Heart right ventricle (tissue), 16 donors: ENCODE data around the gene UQCC2. TPM values are rescaled to one million over a fixed set of nuclear protein-coding genes. Genes with fewer than 3 reads are reported as not detected.

Experiments
- ATAC-seq, 8 donors: fragments of 200-7000 bp; cut with Tn5 transposase; one replicate each; pipeline ENCODE4 v1.9.1; 2020; ENCODE audit warnings: mild to moderate bottlenecking in 8 of 8, moderate library complexity in 8 of 8, moderate number of reproducible peaks in 1 of 8
- DNase-seq, 2 donors: peaks; one replicate each; pipeline ENCODE4 v3.0.0-alpha.2; 2020
- H3K27ac ChIP-seq, 10 donors: fragments of 200-600 bp; sonication (generic) in 2 of 10; one replicate each; pipeline versions ENCODE4 v1.5.0 to v1.8.0; 2020 to 2022; ENCODE audit warnings: mild to moderate bottlenecking in 3 of 10
- H3K27me3 ChIP-seq, 7 donors: fragments of 200-600 bp; one replicate each; pipeline ENCODE4 v1.8.0; 2021 to 2022; ENCODE audit warnings: mild to moderate bottlenecking in 2 of 7
- H3K36me3 ChIP-seq, 9 donors: fragments of 200-600 bp; sonication (generic) in 1 of 9; one replicate each; pipeline versions ENCODE4 v1.5.0 to v1.8.0; 2020 to 2022; ENCODE audit warnings: mild to moderate bottlenecking in 2 of 9
- H3K4me1 ChIP-seq, 9 donors: fragments of 200-600 bp; sonication (generic) in 1 of 9; one replicate each; pipeline versions ENCODE4 v1.5.0 to v1.8.0; 2020 to 2022; ENCODE audit warnings: mild to moderate bottlenecking in 4 of 9
- H3K4me3 ChIP-seq, 10 donors: fragments of 200-600 bp; sonication (generic) in 2 of 10; one replicate each; pipeline versions ENCODE4 v1.5.0 to v1.8.0; 2020 to 2022; ENCODE audit warnings: mild to moderate bottlenecking in 7 of 10, moderate library complexity in 2 of 10
- H3K9me3 ChIP-seq, 11 donors: fragments of 200-600 bp in 10 of 11; sonication (generic) in 2 of 11; one replicate each; pipeline versions ENCODE4 v1.5.0 to v1.8.0; 2013 to 2022; ENCODE audit warnings: mild to moderate bottlenecking in 2 of 11, control low read depth in 1 of 11, moderate library complexity in 1 of 11
- WGBS, 2 donors: extraction: QIAGEN DNeasy Blood & Tissue Kit; methylation state at CpG; one replicate each; pipeline ENCODE4 v1.1.7; 2013; ENCODE audit warnings: inconsistent platforms in 1 of 2; 5-methylcytosine and 5-hydroxymethylcytosine counted together
- intact Hi-C, 10 donors: fragments of 100-400 bp; cut with DNase I; formaldehyde crosslinking; loops; one replicate each; pipeline versions ENCODE4 v1.11.1 to v1.14.2; 2022
- polyA plus RNA-seq, 2 donors: library from polyadenylated mRNA; stranded (reverse); fragments of 200-250 nt; gene quantifications; one replicate each; pipeline ENCODE4 v1.2.3, GENCODE V29; 2013
- total RNA-seq, 10 donors: library from RNA; stranded (reverse); fragmentation: NEBNext Ultra II Directional in 3 of 10; extraction: Animal tissue kit (Norgen Biotek cat#: 25700) in 3 of 10; gene quantifications; one replicate each; pipeline versions ENCODE4 v1.2.1 to v1.2.4, GENCODE V29; 2021 to 2023
- TF ChIP-seq, protein P1 (sequence below), 9 donors: fragments of 200-600 bp; sonication (generic) in 2 of 9; IDR thresholded peaks; one replicate each; pipeline versions ENCODE4 v1.5.0 to v1.8.0; 2021 to 2022; ENCODE audit warnings: antibody characterized with exemption in 9 of 9, mild to moderate bottlenecking in 5 of 9, moderate library complexity in 1 of 9
- donor health status: Arrhythmogenic right ventricular cardiomyopathy.
- donor health status: ischemic (EF 13 %, LVEDD 7.1; RV severe dilation, severe dysfunction).
- donor health status: healthy with polysubstance abuse.
- donor health status: DM: no; HTN: yes; CAD: no.
- donor health status: DM: no; HTN: no; CAD: no.
- donor health status: ischemic (EF 25% LVEDD 6.9; RV normal size, moderate dysfunction).
- donor health status: ischemic (EF 25% LVEDD 5.7; RV mildly dilated, moderate dysfunction).
- donor health status: healthy.
- donor health status: DM: yes; HTN: yes; CAD: no.
- donor health status: Ischemic cardiomyopathy.
- donor health status: ischemic (EF 35%, LVEDD 5.7; RV mildly dilated, moderate dysfunction).
- donor health status: nonischemic (EF 11% LVEDD 7.7; RV severe dilation, severe dysfunction).
- donor health status: DM: yes; HTN: yes; CAD: no.
- donor health status: PGD.
- donor health status: ischemic (EF 29% LVEDD 5.4; RV normal size, mild dysfunction).
- donor health status: nonischemic (EF 23%, LVEDD 6.1; RV moderate dilation, normal function).

Gene UQCC2
- total and polyA plus RNA-seq, 12 donors = 200 to 598 (median 245) TPM

GRCh38 chr6:33723371-33724085 lies 12.0 kb upstream of the UQCC2 start:
- H3K27me3 ChIP-seq = peaks cover 0 to 6% (median 0%) of the 10 kb centered on the region in 7 donors
- peaks cover 0 to 14% (median 0%) of the 10 kb centered on the region in 9 donors for H3K36me3 ChIP-seq
- H3K4me1 ChIP-seq = peaks cover 6 to 44% (median 24%) of the 10 kb centered on the region in 9 donors
- TF ChIP-seq, protein P1, sequence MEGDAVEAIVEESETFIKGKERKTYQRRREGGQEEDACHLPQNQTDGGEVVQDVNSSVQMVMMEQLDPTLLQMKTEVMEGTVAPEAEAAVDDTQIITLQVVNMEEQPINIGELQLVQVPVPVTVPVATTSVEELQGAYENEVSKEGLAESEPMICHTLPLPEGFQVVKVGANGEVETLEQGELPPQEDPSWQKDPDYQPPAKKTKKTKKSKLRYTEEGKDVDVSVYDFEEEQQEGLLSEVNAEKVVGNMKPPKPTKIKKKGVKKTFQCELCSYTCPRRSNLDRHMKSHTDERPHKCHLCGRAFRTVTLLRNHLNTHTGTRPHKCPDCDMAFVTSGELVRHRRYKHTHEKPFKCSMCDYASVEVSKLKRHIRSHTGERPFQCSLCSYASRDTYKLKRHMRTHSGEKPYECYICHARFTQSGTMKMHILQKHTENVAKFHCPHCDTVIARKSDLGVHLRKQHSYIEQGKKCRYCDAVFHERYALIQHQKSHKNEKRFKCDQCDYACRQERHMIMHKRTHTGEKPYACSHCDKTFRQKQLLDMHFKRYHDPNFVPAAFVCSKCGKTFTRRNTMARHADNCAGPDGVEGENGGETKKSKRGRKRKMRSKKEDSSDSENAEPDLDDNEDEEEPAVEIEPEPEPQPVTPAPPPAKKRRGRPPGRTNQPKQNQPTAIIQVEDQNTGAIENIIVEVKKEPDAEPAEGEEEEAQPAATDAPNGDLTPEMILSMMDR (IDR thresholded peaks at IDR 0.05) = no peak
- DNase-seq = no peak
- no peak overlapping the region for H3K4me3 ChIP-seq
- no peak for ATAC-seq
- intact Hi-C loops = loop anchor here in 1 of 10 donors (5.0 kb wide), 1 partner anchor 39 kb away; no protein-coding TSS in a partner anchor
- WGBS, 2 donors = 54 to 71% methylated on average over 3 of the region's 3 CpGs
- H3K9me3 ChIP-seq = no peaks in the 10 kb centered on the region
- peak overlapping the region in 4 of 10 donors; percentile 16 to 52 (median 29) for H3K27ac ChIP-seq

GRCh38 chr6:33722103-33722623 lies 10.7 kb upstream of the UQCC2 start:
- Histone ChIP-seq H3K27me3 (peaks cover 0 to 6% (median 0%) of the 10 kb centered on the region in 7 donors), H3K27ac (peak overlapping the region in 7 of 10 donors; percentile 30 to 53 (median 39)), H3K4me3 (no peak overlapping the region), H3K4me1 (peaks cover 0 to 44% (median 22%) of the 10 kb centered on the region in 9 donors), H3K9me3 (no peaks in the 10 kb centered on the region), H3K36me3 (peaks cover 0 to 14% (median 0%) of the 10 kb centered on the region in 9 donors)
- TF ChIP-seq, protein P1 (IDR thresholded peaks at IDR 0.05) = no peak
- peak in 6 of 8 donors; percentile 9 to 63 (median 24) for ATAC-seq
- intact Hi-C loops = loop anchor here in 1 of 10 donors (5.0 kb wide), 1 partner anchor 40 kb away; no protein-coding TSS in a partner anchor
- WGBS, 2 donors = 54 to 68% methylated on average over 5 of the region's 5 CpGs
- DNase-seq = no peak

DNA sequence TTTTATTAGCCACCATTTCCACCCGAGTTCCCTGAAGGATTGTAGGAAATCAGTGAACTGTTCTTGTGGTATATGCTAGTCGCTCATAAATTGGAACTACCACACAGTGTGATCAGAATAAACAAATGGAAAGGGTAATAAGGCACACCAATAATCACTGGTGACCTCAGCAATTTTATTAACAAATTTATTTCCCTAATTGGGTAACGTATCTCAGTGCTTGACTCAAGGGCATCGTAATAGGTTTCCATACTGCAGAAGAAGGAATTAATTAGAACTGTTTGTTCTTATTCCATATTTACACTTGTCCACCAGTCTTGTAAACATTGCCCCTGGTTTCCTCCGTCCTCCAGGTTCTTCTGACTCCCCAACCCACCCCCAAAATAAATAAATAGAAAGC lies 10.0 kb upstream of the UQCC2 start:
- no peak for ATAC-seq
- H3K4me1 ChIP-seq = peaks cover 0 to 41% (median 19%) of the 10 kb centered on the region in 9 donors
- intact Hi-C loops = loop anchor here in 1 of 10 donors (5.0 kb wide), 1 partner anchor 41 kb away; no protein-coding TSS in a partner anchor
- peak overlapping the region in 7 of 10 donors; percentile 30 to 53 (median 39) for H3K27ac ChIP-seq
- H3K27me3 ChIP-seq = peaks cover 0 to 6% (median 0%) of the 10 kb centered on the region in 7 donors
- H3K9me3 ChIP-seq = no peaks in the 10 kb centered on the region
- TF ChIP-seq, protein P1 (IDR thresholded peaks at IDR 0.05) = no peak
- H3K4me3 ChIP-seq = no peak overlapping the region
- peaks cover 0 to 13% (median 0%) of the 10 kb centered on the region in 9 donors for H3K36me3 ChIP-seq
- 58 to 84% methylated on average over 5 of the region's 5 CpGs for WGBS, 2 donors
- no peak for DNase-seq

GRCh38 chr6:33720998-33721397 lies 9.5 kb upstream of the UQCC2 start:
- H3K9me3 ChIP-seq = no peaks in the 10 kb centered on the region
- H3K4me1 ChIP-seq = peaks cover 0 to 41% (median 19%) of the 10 kb centered on the region in 9 donors
- ATAC-seq (no peak), DNase-seq (no peak)
- H3K4me3 ChIP-seq = no peak overlapping the region
- TF ChIP-seq, protein P1 (IDR thresholded peaks at IDR 0.05) = no peak
- 92 to 98% methylated on average over 1 of the region's 1 CpG for WGBS, 2 donors
- H3K36me3 ChIP-seq = peaks cover 0 to 10% (median 0%) of the 10 kb centered on the region in 9 donors
- no peak overlapping the region for H3K27ac ChIP-seq
- H3K27me3 ChIP-seq = peaks cover 0 to 6% (median 0%) of the 10 kb centered on the region in 7 donors
- intact Hi-C loops = loop anchor here in 1 of 10 donors (5.0 kb wide), 1 partner anchor 41 kb away; no protein-coding TSS in a partner anchor
